WI38 (cell line): ENCODE results near the gene SH3BGRL.
A peak's percentile ranks its signal among the peaks of the same experiment; 100 is the strongest.

Experiments used
- H3K4me3 ChIP-seq: 2 replicates; pipeline ENCODE4 v1.5.1; 2011; ENCODE audit warnings: low read depth, mild to moderate bottlenecking, control low read depth, low read length
- TF ChIP-seq, protein P1 (sequence below): IDR thresholded peaks from 2 replicates; pipeline ENCODE4 v1.5.1; 2012; ENCODE audit warnings: low read depth, mild to moderate bottlenecking, control low read depth, low read length

Gene SH3BGRL

DNA sequence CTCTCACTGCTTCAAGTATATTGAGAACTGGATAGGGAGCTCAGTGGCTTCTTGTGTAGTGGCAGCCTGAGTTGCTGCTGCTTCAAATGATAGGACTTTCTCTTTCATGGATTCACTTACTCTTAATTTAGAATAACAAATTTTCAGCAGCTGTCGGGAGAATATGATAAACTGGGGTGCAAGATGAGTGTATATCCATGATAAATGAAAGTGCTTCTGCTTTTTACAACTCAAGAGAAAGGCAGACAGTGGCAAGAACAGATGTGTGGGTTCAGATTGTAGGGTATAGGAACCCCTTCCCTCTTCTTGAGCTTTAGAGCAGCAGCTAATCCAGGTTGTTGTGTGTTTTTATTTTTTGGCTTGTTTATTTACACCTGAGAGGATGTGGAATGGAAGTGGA is 1.0 kb downstream of the SH3BGRL start:
- peak overlapping the region; percentile 72 for H3K4me3 ChIP-seq
- TF ChIP-seq, protein P1, sequence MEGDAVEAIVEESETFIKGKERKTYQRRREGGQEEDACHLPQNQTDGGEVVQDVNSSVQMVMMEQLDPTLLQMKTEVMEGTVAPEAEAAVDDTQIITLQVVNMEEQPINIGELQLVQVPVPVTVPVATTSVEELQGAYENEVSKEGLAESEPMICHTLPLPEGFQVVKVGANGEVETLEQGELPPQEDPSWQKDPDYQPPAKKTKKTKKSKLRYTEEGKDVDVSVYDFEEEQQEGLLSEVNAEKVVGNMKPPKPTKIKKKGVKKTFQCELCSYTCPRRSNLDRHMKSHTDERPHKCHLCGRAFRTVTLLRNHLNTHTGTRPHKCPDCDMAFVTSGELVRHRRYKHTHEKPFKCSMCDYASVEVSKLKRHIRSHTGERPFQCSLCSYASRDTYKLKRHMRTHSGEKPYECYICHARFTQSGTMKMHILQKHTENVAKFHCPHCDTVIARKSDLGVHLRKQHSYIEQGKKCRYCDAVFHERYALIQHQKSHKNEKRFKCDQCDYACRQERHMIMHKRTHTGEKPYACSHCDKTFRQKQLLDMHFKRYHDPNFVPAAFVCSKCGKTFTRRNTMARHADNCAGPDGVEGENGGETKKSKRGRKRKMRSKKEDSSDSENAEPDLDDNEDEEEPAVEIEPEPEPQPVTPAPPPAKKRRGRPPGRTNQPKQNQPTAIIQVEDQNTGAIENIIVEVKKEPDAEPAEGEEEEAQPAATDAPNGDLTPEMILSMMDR, result no peak

DNA sequence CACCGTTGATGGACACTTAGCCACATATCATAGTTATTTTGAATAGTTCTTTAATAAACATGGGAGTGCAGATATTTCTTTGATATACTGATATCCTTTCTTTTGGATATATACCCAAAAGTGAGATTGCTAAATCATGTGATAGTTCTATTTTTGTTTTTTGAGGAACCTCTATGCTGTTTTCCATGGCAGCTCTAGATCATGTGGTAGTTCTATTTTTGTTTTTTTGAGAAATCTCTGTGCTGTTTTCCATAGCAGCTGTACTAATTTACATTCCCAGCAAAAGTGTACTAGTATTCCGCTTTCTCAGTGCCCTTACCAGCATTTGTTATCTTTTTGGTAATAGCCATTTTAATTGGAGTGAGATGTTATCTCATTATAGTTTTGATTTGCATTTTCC is 3.6 kb downstream of the SH3BGRL start:
- no peak overlapping the region for H3K4me3 ChIP-seq
- TF ChIP-seq, protein P1, result no peak

DNA sequence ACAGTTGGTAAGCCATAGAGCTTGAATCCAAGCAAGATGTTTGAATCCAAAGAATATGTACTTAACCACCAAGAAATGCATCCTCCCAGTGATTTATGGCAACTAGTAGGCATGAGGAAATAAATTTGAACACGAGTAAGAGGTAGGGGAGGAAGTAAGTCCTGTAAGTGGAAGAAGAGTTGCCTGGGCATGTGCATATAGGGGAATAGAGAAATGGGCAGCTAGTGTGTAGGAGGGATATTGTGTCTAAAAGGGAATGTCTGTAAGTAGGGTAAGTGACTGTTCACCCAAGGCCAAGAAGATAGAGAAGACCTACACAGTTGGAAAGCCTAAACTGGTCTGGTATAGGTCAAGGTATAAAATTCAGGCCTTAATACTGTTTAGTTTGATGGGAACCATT is 4.6 kb downstream of the SH3BGRL start:
- TF ChIP-seq, protein P1, result no peak

DNA sequence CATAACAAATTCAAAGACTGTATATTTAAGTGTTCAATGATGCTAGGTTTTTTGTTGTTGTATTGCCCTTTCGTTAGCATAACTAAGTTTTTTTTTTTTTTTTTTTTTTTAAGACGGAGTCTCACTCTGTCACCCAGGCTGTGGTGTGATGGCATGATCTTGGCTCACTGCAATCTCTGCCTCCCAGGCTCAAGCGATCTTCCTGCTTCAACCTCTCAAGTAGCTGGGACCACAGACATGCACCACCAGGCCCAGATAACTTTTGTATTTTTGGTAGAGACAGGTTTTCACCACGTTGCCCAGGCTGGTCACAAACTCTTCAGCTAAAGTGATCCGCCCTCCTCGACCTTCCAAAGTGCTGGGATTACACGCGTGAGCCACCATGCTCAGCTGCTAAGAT is 7.0 kb downstream of the SH3BGRL start:
- TF ChIP-seq, protein P1, result no peak
- no peak overlapping the region for H3K4me3 ChIP-seq

More for the DNA sequence above, 4.6 kb downstream of the SH3BGRL start:
- no peak overlapping the region for H3K4me3 ChIP-seq

DNA sequence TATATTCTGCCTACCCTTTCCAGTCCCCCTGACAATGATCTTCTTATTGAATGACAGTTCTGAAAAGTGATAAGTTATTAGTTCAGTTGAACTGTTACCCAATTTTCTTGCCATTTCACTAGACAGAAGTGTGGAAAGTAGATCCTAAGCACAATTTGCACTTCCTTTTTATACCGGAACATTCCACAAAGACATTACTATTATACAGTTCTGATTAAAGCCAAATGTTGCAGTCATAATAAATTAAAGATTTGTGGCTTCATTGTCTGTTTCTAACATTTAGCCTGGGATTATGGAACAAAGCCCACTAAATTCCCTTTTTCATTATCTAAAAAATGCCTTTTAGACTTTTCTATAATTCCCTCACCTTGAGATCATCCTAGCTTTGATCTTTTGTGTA is 13.8 kb downstream of the SH3BGRL start:
- TF ChIP-seq, protein P1, result no peak
- H3K4me3 ChIP-seq, result no peak overlapping the region

DNA sequence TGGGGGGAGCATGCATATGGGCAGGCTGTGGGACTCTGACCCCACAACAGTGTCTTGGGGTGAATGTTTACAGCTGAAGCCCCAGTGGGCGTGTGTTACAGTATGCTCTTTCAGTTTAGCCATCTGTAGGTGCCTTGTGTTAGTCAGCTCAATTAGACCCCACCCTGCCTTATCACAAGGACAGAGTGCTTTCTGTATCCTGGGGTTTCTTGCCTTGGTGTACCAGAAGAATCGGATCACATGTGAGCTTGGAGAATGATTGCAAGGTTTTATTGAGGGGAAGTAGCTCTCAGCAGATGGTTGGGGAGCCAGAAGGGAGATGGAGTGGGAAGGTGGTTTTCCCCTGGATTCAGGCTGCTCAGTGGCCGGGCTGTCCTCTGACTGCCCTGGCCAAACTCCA is 27.3 kb downstream of the SH3BGRL start:
- TF ChIP-seq, protein P1, result no peak
- H3K4me3 ChIP-seq, result no peak overlapping the region

DNA sequence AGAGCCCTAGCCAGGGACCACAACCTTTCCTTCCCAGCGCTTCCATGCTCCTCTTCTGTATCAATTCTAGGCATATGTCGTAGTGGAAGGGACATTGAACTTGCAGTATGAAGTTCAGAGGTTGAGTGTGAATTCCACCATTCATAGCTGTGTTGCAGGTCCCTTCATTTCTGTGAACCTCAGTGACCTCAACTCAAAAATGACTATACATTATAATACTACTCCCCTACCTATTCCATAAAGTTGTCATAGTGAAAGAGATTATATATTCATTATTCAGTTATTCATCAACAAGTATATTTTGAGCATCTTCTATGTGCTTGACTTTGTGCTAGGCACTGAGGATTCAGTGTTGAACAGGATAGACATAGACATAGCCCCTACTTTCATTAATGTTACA is 28.0 kb downstream of the SH3BGRL start:
- H3K4me3 ChIP-seq, result no peak overlapping the region
- TF ChIP-seq, protein P1, result no peak
